ENCODE data around the gene CTXND1. TPM values are rescaled to one million over a fixed set of nuclear protein-coding genes. Genes with fewer than 3 reads are reported as not detected.
"Not testable (repeated sequence)": the region's sequence is repeated elsewhere in the genome, so short reads cannot be mapped to it uniquely, and the experiment has no call there.

Gene CTXND1
- not detected for total RNA-seq
- not detected for polyA plus RNA-seq

DNA sequence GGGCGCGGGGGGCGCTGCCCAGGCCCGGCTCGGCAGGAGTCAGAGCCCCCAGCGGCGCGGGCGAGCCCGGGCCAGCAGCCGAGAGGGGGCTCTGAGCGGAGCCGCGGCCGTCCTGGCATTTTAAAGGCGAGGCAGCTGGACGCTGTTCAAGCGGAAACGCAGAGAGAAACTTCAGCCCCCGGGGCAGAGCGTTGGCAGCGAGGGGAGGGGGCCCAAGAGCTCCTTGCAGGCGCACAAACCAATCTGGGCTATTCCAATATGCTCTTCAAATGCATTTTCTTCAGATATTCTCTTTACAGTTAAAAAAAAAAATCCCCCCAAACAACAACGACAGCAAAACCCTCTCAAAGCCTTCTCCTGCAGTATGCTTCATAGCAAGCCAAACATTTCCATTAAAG, at the start of gene CTXND1:
CTXND1 (minus strand) TSS at position 93 of the 398 bp plus-strand sequence. CDS start 50,264 bp downstream, outside the sequence.
- H3K27ac Mint-ChIP-seq: peak within 1 kb of the TSS in 1 of 8 donors; percentile 47
- CTCF ChIA-PET: no interaction called here
- H3K4me1 ChIP-seq (ENCODE audit: insufficient read depth, low read length): no peaks in the 10 kb centered on the region
- no peak within 1 kb of the TSS for H3K27ac ChIP-seq (ENCODE audit: low read depth, low read length)
- H3K27me3 Mint-ChIP-seq: peaks cover 51 to 83% of the 10 kb centered on the region in 2 donors
- H3K4me1 Mint-ChIP-seq: peaks cover 4 to 14% (median 10%) of the 10 kb centered on the region in 3 donors
- H3K27me3 ChIP-seq (ENCODE audit: insufficient read depth, low read length, poor library complexity, severe bottlenecking): peaks cover 19% of the 10 kb centered on the region
- no peaks in the 10 kb centered on the region for H3K9me3 ChIP-seq (ENCODE audit: low read length)
- H3K4me3 ChIP-seq (ENCODE audit: low read length): no peak within 1 kb of the TSS
- POLR2A ChIA-PET: no interaction called here
- peak within 1 kb of the TSS in 6 of 7 donors; percentile 32 to 75 (median 58) for H3K4me3 Mint-ChIP-seq
- no peaks in the 10 kb centered on the region for H3K36me3 Mint-ChIP-seq
- no peaks in the 10 kb centered on the region for H3K36me3 ChIP-seq (ENCODE audit: insufficient read depth, low read length)
- no peak for DNase-seq
- H3K9me3 Mint-ChIP-seq: no peaks in the 10 kb centered on the region

DNA sequence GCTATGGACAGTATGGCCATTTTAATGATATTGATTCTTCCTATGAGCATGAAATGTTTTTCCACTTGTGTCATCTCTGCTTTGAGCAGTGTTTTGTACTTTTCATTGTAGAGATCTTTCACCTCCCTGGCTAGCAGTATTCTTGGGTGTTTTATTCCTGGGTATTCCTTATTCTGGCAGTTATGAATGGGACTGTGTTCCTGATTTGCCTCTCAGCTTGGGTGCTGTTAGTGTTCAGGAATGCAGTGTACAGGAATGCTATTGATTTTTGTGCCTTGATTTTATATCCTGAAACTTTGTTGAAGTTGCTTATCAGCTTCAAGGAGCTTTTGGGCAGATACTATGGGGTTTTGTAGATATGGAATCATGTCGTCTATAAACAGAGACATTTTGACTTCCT, 49.5 kb upstream of the CTXND1 start:
- no peak for DNase-seq
- H3K27ac ChIP-seq (ENCODE audit: low read depth, low read length): no peak overlapping the region
- no peaks in the 10 kb centered on the region for H3K4me1 ChIP-seq (ENCODE audit: insufficient read depth, low read length)
- Mint-ChIP-seq H3K4me3 (no peak overlapping the region), H3K27ac (peak overlapping the region in 1 of 8 donors; percentile 1), H3K9me3 (peaks cover 0 to 7% (median 2%) of the 10 kb centered on the region in 5 donors), H3K4me1 (no peaks in the 10 kb centered on the region), H3K27me3 (peaks cover 7 to 12% of the 10 kb centered on the region in 2 donors), H3K36me3 (no peaks in the 10 kb centered on the region)
- no peak overlapping the region for H3K4me3 ChIP-seq (ENCODE audit: low read length)
- H3K27me3 ChIP-seq (ENCODE audit: insufficient read depth, low read length, poor library complexity, severe bottlenecking): no peaks in the 10 kb centered on the region
- CTCF ChIA-PET: no interaction called here
- H3K36me3 ChIP-seq (ENCODE audit: insufficient read depth, low read length): no peaks in the 10 kb centered on the region
- H3K9me3 ChIP-seq (ENCODE audit: low read length): no peaks in the 10 kb centered on the region
- POLR2A ChIA-PET: no interaction called here

DNA sequence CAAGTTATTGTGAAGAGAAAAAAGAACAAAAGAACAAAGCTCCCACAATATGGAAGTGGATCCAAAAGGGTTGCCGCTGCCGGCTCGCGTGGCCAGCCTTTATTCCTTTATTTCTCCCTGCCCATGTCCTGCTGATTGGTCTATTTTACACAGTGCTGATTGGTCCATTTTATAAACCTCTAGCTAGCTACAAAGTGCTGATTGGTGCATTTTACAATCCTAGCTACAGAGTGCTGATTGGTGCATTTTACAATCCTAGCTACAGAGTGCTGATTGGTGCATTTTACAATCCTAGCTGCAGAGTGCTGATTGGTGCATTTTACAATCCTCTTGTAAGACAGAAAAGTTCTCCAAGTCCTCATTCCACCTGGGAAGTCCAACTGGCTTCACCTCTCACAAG, 43.8 kb upstream of the CTXND1 start:
- POLR2A ChIA-PET; H3K4me1 Mint-ChIP-seq; H3K9me3 ChIP-seq (ENCODE audit: low read length); H3K36me3 ChIP-seq (ENCODE audit: insufficient read depth, low read length); DNase-seq; H3K4me3 ChIP-seq (ENCODE audit: low read length); H3K4me3 Mint-ChIP-seq; H3K27ac Mint-ChIP-seq; H3K36me3 Mint-ChIP-seq; H3K27me3 ChIP-seq (ENCODE audit: insufficient read depth, low read length, poor library complexity, severe bottlenecking); H3K9me3 Mint-ChIP-seq; H3K4me1 ChIP-seq (ENCODE audit: insufficient read depth, low read length); H3K27ac ChIP-seq (ENCODE audit: low read depth, low read length); CTCF ChIA-PET: not testable (repeated sequence)
- peaks cover 13 to 18% of the 10 kb centered on the region in 2 donors for H3K27me3 Mint-ChIP-seq

DNA sequence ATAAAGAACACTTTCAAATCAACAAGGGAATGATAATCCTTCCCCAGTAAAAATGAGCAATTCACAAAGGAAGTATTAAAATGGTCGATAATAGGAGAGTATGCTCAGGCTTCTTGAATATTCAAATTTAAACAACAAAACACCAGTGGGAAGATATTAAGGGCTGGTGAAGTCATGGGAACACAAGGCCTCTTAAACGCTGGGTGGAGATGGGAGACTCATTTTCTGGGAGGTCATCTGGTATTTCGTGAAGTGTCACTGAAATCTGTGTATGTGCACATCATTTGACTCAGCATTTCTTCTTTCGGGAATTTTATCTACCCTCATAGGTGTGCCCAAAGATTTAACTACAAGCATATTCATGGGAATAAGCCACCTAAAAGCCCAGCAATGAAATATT, 40.1 kb upstream of the CTXND1 start:
- Histone ChIP-seq H3K36me3 (ENCODE audit: insufficient read depth, low read length) (no peaks in the 10 kb centered on the region), H3K4me1 (ENCODE audit: insufficient read depth, low read length) (no peaks in the 10 kb centered on the region), H3K27me3 (ENCODE audit: insufficient read depth, low read length, poor library complexity, severe bottlenecking) (no peaks in the 10 kb centered on the region), H3K9me3 (ENCODE audit: low read length) (no peaks in the 10 kb centered on the region), H3K4me3 (ENCODE audit: low read length) (no peak overlapping the region), H3K27ac (ENCODE audit: low read depth, low read length) (no peak overlapping the region)
- no peak for DNase-seq
- CTCF ChIA-PET: no interaction called here
- Mint-ChIP-seq H3K9me3 (no peaks in the 10 kb centered on the region), H3K27me3 (peaks cover 6 to 19% of the 10 kb centered on the region in 2 donors), H3K4me1 (peaks cover 0 to 10% (median 6%) of the 10 kb centered on the region in 3 donors), H3K36me3 (no peaks in the 10 kb centered on the region), H3K4me3 (no peak overlapping the region), H3K27ac (no peak overlapping the region)
- POLR2A ChIA-PET: no interaction called here

DNA sequence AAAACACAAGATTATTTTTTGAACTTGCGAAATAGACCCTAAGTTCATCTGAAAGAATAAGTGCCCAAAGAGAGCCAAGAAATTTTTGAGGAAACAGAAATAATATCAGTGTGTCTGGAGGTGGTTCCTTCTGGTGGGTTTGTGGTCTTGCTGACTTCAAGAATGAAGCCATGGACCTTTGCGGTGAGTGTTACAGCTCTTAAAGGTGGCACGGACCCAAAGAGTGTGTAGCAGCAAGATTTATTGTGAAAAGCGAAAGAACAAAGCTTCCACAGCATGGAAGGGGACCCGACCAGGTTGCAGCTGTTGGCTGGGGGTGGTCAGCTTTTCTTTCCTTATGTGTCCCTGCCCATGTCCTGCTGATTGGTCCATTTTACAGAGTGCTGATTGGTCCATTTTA, 38.9 kb upstream of the CTXND1 start:
- peaks cover 6 to 28% of the 10 kb centered on the region in 2 donors for H3K27me3 Mint-ChIP-seq

DNA sequence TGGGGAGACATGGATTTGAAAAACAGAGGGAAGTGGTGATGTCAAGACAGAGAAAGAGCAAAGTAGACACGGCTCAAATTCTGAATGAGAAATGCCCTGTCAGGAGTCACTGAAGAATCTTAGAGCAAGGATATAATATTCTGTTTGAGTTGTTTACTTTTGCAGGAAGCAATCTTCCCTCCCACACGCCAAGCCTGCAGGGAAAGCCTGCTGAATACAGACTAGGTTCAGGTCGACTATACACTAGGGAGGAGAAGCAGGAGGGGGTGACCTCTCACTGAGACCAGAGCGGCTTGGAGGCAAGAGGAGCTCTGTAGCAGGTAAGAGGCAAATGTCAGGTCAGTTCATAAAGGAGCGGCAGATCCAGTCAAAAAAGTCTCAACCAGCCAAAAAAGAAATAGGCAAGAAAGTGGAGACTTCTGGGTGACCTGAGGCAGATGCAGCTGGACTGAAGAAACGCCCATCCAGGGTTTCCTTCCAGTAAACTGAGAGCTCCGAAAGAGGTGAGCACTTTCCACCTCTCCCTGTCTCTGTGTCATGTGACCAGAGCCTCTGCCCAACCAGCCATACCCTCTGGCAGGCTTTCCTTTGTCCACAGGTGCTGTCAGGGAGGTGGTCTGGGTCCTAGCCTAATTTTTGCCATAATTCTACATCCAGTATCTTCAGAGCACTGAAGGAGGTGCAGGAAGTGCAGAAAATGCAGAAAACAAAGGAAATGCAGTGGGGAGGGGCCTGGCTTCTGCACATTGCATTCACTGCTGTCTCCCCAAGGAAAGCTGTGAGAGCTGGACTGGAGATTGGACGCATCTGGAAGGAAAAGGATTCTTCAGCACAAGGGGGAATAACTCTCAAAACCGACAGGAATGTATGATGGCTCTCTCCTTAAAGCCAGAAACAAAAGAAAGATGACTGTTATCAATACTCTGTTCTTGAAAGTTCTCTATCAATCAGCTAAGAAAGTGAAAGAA, 37.8 kb upstream of the CTXND1 start:
- Mint-ChIP-seq H3K4me1 (peaks cover 0 to 10% (median 6%) of the 10 kb centered on the region in 3 donors), H3K36me3 (no peaks in the 10 kb centered on the region), H3K27me3 (peaks cover 8 to 34% of the 10 kb centered on the region in 2 donors), H3K4me3 (peak overlapping the region in 4 of 7 donors; percentile 0 to 20 (median 12)), H3K27ac (no peak overlapping the region), H3K9me3 (no peaks in the 10 kb centered on the region)
- H3K27ac ChIP-seq (ENCODE audit: low read depth, low read length): no peak overlapping the region
- no peaks in the 10 kb centered on the region for H3K36me3 ChIP-seq (ENCODE audit: insufficient read depth, low read length)
- no peak for DNase-seq
- H3K27me3 ChIP-seq (ENCODE audit: insufficient read depth, low read length, poor library complexity, severe bottlenecking): no peaks in the 10 kb centered on the region
- H3K9me3 ChIP-seq (ENCODE audit: low read length): no peaks in the 10 kb centered on the region
- H3K4me3 ChIP-seq (ENCODE audit: low read length): no peak overlapping the region
- ChIA-PET CTCF (no interaction called here), POLR2A (no interaction called here)
- no peaks in the 10 kb centered on the region for H3K4me1 ChIP-seq (ENCODE audit: insufficient read depth, low read length)

More for the DNA sequence above, 38.9 kb upstream of the CTXND1 start:
- H3K36me3 ChIP-seq (ENCODE audit: insufficient read depth, low read length); H3K36me3 Mint-ChIP-seq; DNase-seq; H3K27ac ChIP-seq (ENCODE audit: low read depth, low read length); POLR2A ChIA-PET; H3K4me1 ChIP-seq (ENCODE audit: insufficient read depth, low read length); CTCF ChIA-PET; H3K4me1 Mint-ChIP-seq; H3K9me3 Mint-ChIP-seq; H3K27me3 ChIP-seq (ENCODE audit: insufficient read depth, low read length, poor library complexity, severe bottlenecking); H3K27ac Mint-ChIP-seq; H3K9me3 ChIP-seq (ENCODE audit: low read length); H3K4me3 ChIP-seq (ENCODE audit: low read length): not testable (repeated sequence)
- peak overlapping the region in 1 of 7 donors; percentile 45 for H3K4me3 Mint-ChIP-seq

DNA sequence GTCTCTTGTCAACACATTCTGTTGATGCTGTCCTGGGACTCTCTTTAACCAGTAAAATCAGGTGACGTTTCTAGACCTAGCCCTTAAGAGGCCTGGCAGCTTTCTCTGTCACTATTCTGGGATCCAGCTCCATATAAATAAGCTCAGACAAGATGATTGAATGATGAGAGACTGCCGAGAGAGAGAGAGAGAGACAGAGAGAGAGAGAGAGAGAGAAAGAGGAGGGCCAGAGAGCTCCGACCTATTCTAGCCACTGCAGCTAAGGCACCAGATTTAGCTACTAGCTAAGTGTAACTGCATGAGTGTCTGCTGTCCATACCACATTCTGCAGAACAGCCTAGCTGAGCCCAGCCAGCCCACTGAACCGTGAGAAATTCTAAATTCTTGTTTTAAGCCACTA, 36.1 kb upstream of the CTXND1 start:
- peaks cover 0 to 10% (median 6%) of the 10 kb centered on the region in 3 donors for H3K4me1 Mint-ChIP-seq
- H3K27ac Mint-ChIP-seq: no peak overlapping the region
- Histone ChIP-seq H3K4me3 (ENCODE audit: low read length) (no peak overlapping the region), H3K9me3 (ENCODE audit: low read length) (no peaks in the 10 kb centered on the region), H3K27me3 (ENCODE audit: insufficient read depth, low read length, poor library complexity, severe bottlenecking) (no peaks in the 10 kb centered on the region), H3K27ac (ENCODE audit: low read depth, low read length) (no peak overlapping the region), H3K36me3 (ENCODE audit: insufficient read depth, low read length) (no peaks in the 10 kb centered on the region), H3K4me1 (ENCODE audit: insufficient read depth, low read length) (no peaks in the 10 kb centered on the region)
- ChIA-PET CTCF (no interaction called here), POLR2A (no interaction called here)
- no peak for DNase-seq
- peaks cover 4 to 29% of the 10 kb centered on the region in 2 donors for H3K27me3 Mint-ChIP-seq
- no peaks in the 10 kb centered on the region for H3K36me3 Mint-ChIP-seq
- H3K9me3 Mint-ChIP-seq: no peaks in the 10 kb centered on the region
- H3K4me3 Mint-ChIP-seq: no peak overlapping the region

DNA sequence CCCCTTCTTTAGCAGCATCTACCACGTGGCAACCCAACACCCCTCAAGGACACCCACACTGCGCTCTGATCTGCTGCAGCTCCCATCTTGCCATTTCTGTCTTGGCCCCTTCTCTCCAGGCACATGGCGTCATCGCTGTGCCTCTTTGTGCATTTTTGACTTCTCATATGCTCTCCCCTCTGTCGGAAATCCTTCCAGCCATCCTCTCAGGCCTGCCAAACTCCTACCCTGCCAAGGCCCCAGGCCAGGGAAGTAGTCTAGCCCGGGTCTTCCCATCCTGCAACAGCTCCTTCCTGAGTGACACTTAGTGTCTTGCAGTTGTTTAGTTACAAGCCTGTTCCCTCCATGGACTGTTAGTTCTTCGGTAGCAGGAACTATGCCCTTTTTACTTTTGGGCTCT, 34.0 kb upstream of the CTXND1 start:
- CTCF ChIA-PET: no interaction called here
- Histone ChIP-seq H3K27ac (ENCODE audit: low read depth, low read length) (no peak overlapping the region), H3K27me3 (ENCODE audit: insufficient read depth, low read length, poor library complexity, severe bottlenecking) (no peaks in the 10 kb centered on the region), H3K9me3 (ENCODE audit: low read length) (no peaks in the 10 kb centered on the region), H3K4me3 (ENCODE audit: low read length) (no peak overlapping the region), H3K4me1 (ENCODE audit: insufficient read depth, low read length) (no peaks in the 10 kb centered on the region), H3K36me3 (ENCODE audit: insufficient read depth, low read length) (no peaks in the 10 kb centered on the region)
- DNase-seq: no peak
- Mint-ChIP-seq H3K27ac (no peak overlapping the region), H3K27me3 (peaks cover 5 to 24% of the 10 kb centered on the region in 2 donors), H3K36me3 (no peaks in the 10 kb centered on the region), H3K9me3 (no peaks in the 10 kb centered on the region), H3K4me3 (no peak overlapping the region), H3K4me1 (peaks cover 0 to 10% (median 6%) of the 10 kb centered on the region in 3 donors)
- POLR2A ChIA-PET: no interaction called here

Data from CD8-positive, alpha-beta memory T cell (primary cell).